AG09319 (cell line): Measurements from ENCODE around the gene TFPI2.

ENCODE experiments used
- DNase-seq: peaks from one replicate; pipeline ENCODE4 v3.0.0-alpha.2; 2010; ENCODE audit warnings: low read depth; ENCODE audit errors: extremely low read depth
- CTCF ChIP-seq: IDR thresholded peaks from 2 replicates; pipeline ENCODE4 v1.5.1; 2011; ENCODE audit warnings: low read depth, mild to moderate bottlenecking, inconsistent platforms, low read length, moderate library complexity

TFPI2 gene

DNA sequence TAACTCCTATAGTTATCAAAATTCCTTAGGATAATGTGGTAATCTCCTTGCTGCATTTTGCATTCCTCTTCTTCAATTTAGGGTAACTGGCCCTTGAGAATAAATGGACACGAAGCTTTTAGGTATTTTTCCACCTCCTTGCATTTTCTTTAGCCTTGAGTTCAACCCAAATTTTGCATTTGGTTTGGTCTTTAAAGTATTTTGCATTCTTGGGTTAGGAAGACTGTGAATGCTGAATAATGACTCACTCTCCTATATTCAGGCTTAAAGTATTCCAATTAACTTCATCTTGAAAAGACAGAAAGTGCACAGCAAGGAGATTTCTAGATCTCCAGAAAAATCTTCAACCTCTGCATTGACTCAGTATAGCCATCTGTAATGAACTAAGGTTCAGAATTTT is 47.3 kb downstream of the TFPI2 start:
- TF ChIP-seq CTCF, result no peak
- peak; percentile 0 for DNase-seq

GRCh38 chr7:93838966-93839365 is 51.6 kb downstream of the TFPI2 start:
- no peak for TF ChIP-seq CTCF

GRCh38 chr7:93837245-93837644 is 53.3 kb downstream of the TFPI2 start:
- DNase-seq, result no peak
- no peak for TF ChIP-seq CTCF

More at GRCh38 chr7:93838966-93839365, 51.6 kb downstream of the TFPI2 start:
- no peak for DNase-seq

DNA sequence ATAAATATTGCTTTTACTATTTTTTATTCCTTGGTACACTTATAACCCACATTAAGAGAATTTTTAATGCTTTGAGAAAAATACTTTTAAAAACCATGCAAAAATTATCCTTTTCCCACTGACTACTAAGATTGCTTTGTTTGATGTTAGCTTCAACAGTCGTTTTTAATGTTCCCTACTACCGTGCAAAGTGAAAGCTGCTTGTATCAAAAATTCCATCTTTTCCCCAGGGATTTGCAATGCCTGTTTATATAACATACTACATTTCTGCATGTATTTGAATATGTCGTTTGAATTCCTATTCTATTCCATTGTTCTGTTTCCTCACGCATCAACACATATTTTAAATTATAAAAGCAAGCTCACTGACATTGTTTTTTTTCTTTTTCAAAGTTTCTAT is 54.4 kb downstream of the TFPI2 start:
- TF ChIP-seq CTCF, result no peak
- no peak for DNase-seq

DNA sequence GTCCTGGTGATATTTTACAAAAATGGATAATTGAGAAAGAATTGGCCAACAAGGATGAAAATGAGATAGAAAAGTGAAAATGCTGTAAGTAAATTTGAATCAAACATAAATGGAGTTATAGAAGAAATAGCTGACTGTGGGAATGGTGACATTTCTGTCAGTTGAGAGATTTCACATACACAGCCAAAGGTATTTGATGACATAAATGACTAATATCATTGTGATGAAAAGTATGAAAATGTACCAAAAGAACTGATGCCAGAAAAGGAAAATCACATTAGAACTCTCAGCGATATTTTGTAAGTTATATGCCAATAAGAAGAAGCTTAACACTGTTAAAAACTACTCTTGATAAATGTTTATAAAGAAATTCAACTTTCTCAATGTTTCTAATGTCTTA is 54.9 kb downstream of the TFPI2 start:
- no peak for TF ChIP-seq CTCF
- DNase-seq, result no peak
